PC-3 (cell line): ENCODE data around the gene RPS21. TPM values are rescaled to one million over a fixed set of nuclear protein-coding genes. Genes with fewer than 3 reads are reported as not detected.

ENCODE experiments used
- ATAC-seq: fragments of 200-7000 bp; cut with Tn5 transposase; 2 replicates; pipeline ENCODE4 v1.9.1; 2020; ENCODE audit warnings: mild to moderate bottlenecking, moderate library complexity
- BruUV-seq: library from RNA; stranded (reverse); fragments of 400-500 nt; replicated peaks from 2 replicates; lab custom pipeline; 2021; lab: Mats Ljungman, UMichigan
- CTCF ChIA-PET: fragments of 300-600 bp; sonication (Branson Sonifier 250); formaldehyde crosslinking; loops from one replicate; lab custom pipeline; 2022; ENCODE audit warnings: antibody characterized with exemption; lab: Charles Lee
- POLR2A ChIA-PET: fragments of 300-600 bp; sonication (Branson Sonifier 250); formaldehyde crosslinking; loops from one replicate; lab custom pipeline; 2022; ENCODE audit warnings: antibody characterized with exemption; ENCODE audit not compliant: unreplicated experiment; lab: Charles Lee
- DNase-seq: peaks from one replicate; pipeline ENCODE4 v3.0.0-alpha.2; 2015
- H2AFZ ChIP-seq: fragments of 300-600 bp; sonication (generic); 2 replicates; pipeline ENCODE4 v1.6.0; 2016; ENCODE audit warnings: antibody characterized with exemption, low read length
- H3F3A ChIP-seq: fragments of 300-600 bp; sonication (generic); one replicate; pipeline ENCODE4 v1.6.0; 2017; ENCODE audit warnings: antibody characterized with exemption, low read length, control low read depth, mild to moderate bottlenecking; ENCODE audit not compliant: unreplicated experiment
- H3K27ac ChIP-seq: fragments of 300-600 bp; sonication (generic); 2 replicates; pipeline ENCODE4 v1.5.1; 2016; ENCODE audit warnings: mild to moderate bottlenecking, low read length
- H3K27me3 ChIP-seq: fragments of 300-600 bp; sonication (generic); 2 replicates; pipeline ENCODE4 v1.6.1; 2016; ENCODE audit warnings: low read length, mixed read lengths
- H3K36me3 ChIP-seq: fragments of 300-600 bp; sonication (generic); 2 replicates; pipeline ENCODE4 v1.6.1; 2016; ENCODE audit warnings: low read depth, mixed run types, low read length, mixed read lengths
- H3K4me1 ChIP-seq: fragments of 300-600 bp; sonication (generic); 2 replicates; pipeline ENCODE4 v1.5.1; 2016; ENCODE audit warnings: low read length; ENCODE audit not compliant: insufficient read depth
- H3K4me2 ChIP-seq: fragments of 300-600 bp; sonication (generic); 2 replicates; pipeline ENCODE4 v1.6.0; 2016; ENCODE audit warnings: low read length
- H3K4me3 ChIP-seq: fragments of 300-600 bp; sonication (generic); 2 replicates; pipeline ENCODE4 v1.5.1; 2016; ENCODE audit warnings: mild to moderate bottlenecking, low read length, mixed read lengths
- H3K79me2 ChIP-seq: fragments of 300-600 bp; sonication (generic); 2 replicates; pipeline ENCODE4 v1.6.1; 2017; ENCODE audit warnings: low read length, mixed read lengths
- H3K9ac ChIP-seq: fragments of 300-600 bp; sonication (generic); 2 replicates; pipeline ENCODE4 v1.6.0; 2016; ENCODE audit warnings: mild to moderate bottlenecking, low read length
- H3K9me2 ChIP-seq: fragments of 300-600 bp; sonication (generic); replicated peaks from 2 replicates; pipeline ENCODE4 v1.6.1; 2016; ENCODE audit warnings: mixed run types, low read length, mixed read lengths
- H3K9me3 ChIP-seq: fragments of 300-600 bp; sonication (generic); 2 replicates; pipeline ENCODE4 v1.6.1; 2016; ENCODE audit warnings: low read length, mixed read lengths
- H4K20me1 ChIP-seq: fragments of 300-600 bp; sonication (generic); 2 replicates; pipeline ENCODE4 v1.6.1; 2016; ENCODE audit warnings: low read length, mixed read lengths
- EZH2 ChIP-seq: fragments of 300-600 bp; sonication (generic); IDR thresholded peaks from one replicate; pipeline ENCODE4 v1.6.1; 2017; ENCODE audit warnings: antibody characterized with exemption, mild to moderate bottlenecking, low read length; ENCODE audit not compliant: unreplicated experiment
- EZH2phosphoT487 ChIP-seq: fragments of 300-600 bp; sonication (generic); IDR thresholded peaks from 2 replicates; pipeline ENCODE4 v1.6.1; 2018; ENCODE audit warnings: mild to moderate bottlenecking, antibody characterized with exemption, low read length, borderline replicate concordance
- intact Hi-C: fragments of 100-400 bp; cut with micrococcal nuclease; formaldehyde crosslinking; loops from 2 replicates; pipeline ENCODE4 v1.9.0; 2023
- total RNA-seq: library from RNA; depleted of rRNA; stranded (reverse); fragments of >200 nt; gene quantifications from 2 replicates; pipeline ENCODE4 v1.2.3, GENCODE V29; 2014
- TF ChIP-seq, protein P1 (sequence below): fragments of 300-600 bp; sonication (generic); conservative IDR thresholded peaks from 2 replicates; pipeline ENCODE4 v1.5.1; 2017; ENCODE audit warnings: antibody characterized with exemption, low read depth, mild to moderate bottlenecking, low read length

Gene RPS21
- total RNA-seq, 1 experiment from 2014 or later = 1,945 TPM

DNA sequence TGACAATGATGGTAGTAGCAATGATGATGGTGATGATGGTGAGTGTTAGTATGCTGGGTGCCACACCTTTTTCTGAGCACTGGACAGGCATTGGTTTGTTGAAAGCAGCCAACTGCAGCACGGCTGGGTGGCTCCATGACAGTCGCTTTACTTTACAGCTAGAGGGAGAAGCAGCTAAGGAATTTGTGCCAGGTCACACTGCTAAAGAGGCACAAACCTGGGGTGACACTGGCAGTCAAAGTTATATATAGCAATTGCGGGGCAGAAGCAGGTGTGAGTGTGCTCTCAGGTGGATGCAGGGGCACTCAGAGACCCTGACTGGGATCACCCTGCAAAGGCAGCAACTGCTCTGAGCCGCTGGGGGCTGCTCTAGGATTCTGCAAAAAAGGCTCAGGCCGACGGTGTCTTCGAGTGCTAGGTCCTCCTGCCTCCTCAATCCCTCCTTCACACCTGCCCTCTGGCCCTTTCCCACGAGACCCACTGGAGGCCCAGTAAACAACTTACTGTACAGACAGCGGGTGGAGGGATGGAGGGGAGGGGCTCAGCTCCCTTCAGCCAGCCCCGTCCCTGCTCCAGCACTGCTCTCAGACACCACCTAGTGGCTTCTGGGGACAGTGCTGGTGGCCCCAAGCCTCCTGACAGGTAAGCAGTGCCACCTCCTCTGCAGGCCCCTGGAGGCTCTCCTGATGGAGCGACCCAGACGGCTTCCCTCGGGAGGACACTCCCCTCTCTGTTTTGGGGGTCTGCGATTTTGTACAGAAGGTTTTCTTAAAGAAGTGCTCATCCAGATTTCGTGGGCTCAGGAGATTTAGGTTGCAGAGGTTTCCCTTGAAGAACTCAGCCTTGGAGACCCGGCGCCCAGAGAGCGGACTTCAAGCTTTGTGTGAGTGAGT, 4.4 kb upstream of the RPS21 start:
- POLR2A ChIA-PET = interaction anchor here (0.7 kb wide), 1 partner anchor 396 kb away, joined by 4 read pairs; no protein-coding TSS in a partner anchor
- Histone ChIP-seq H3K4me1 (peaks cover 21% of the 10 kb centered on the region), H3K27ac (no peak overlapping the region), H3F3A (peaks cover 3% of the 10 kb centered on the region), H3K9ac (no peak overlapping the region), H3K4me2 (no peak overlapping the region), H3K4me3 (no peak overlapping the region), H3K9me3 (no peaks in the 10 kb centered on the region), H3K36me3 (peaks cover 4% of the 10 kb centered on the region), H3K27me3 (no peaks in the 10 kb centered on the region), H2AFZ (no peak overlapping the region), H3K79me2 (peaks cover 31% of the 10 kb centered on the region), H4K20me1 (peaks cover 3% of the 10 kb centered on the region), H3K9me2 (no peaks in the 10 kb centered on the region)
- ATAC-seq = peak; percentile 75
- no TSS peak for BruUV-seq
- CTCF ChIA-PET = interaction anchor here (0.6 to 1.0 kb wide), 9 partner anchors 10 to 76 kb away, joined by 3 to 18 read pairs (median 4); partner anchors contain the start of gene LAMA5
- DNase-seq = peak; percentile 92
- intact Hi-C loops = loop anchor here (1.0 to 10.0 kb wide), 3 partner anchors 32 to 412 kb away; partner anchors contain the start of genes ADRM1 and MRGBP
- TF ChIP-seq, protein P1, sequence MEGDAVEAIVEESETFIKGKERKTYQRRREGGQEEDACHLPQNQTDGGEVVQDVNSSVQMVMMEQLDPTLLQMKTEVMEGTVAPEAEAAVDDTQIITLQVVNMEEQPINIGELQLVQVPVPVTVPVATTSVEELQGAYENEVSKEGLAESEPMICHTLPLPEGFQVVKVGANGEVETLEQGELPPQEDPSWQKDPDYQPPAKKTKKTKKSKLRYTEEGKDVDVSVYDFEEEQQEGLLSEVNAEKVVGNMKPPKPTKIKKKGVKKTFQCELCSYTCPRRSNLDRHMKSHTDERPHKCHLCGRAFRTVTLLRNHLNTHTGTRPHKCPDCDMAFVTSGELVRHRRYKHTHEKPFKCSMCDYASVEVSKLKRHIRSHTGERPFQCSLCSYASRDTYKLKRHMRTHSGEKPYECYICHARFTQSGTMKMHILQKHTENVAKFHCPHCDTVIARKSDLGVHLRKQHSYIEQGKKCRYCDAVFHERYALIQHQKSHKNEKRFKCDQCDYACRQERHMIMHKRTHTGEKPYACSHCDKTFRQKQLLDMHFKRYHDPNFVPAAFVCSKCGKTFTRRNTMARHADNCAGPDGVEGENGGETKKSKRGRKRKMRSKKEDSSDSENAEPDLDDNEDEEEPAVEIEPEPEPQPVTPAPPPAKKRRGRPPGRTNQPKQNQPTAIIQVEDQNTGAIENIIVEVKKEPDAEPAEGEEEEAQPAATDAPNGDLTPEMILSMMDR = peak; percentile 95
- no peak for TF ChIP-seq EZH2phosphoT487

DNA sequence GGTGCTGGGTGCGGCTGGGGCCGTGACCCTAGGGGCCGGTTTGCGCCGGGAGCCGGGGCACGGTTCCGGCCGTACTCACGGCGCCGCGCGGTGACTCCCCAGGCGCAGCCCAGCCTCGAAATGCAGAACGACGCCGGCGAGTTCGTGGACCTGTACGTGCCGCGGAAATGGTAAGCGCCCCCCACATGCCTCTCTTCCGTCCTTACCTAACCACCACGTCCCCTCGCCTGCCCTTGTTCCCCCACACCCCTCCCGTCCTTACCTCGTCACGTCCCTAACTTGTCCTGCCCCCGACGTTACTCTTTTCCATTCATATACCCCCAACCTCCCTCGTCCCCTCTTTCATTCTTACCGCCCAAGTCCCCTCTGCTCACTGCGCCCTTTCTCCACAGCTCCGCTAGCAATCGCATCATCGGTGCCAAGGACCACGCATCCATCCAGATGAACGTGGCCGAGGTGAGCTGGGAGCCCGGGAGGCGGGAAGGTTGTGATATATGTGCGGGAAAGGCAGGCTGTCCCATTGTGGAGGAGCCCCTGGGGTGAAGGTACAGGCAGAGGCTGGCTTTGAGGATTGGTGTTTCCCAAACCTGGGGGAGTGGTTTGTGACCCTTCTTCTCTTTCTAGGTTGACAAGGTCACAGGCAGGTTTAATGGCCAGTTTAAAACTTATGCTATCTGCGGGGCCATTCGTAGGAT, 463 bp downstream of the RPS21 start:
- Histone ChIP-seq H3K9ac (peak overlapping the region; percentile 99), H3K4me2 (peak overlapping the region; percentile 97), H2AFZ (no peak overlapping the region), H3K4me1 (peaks cover 16% of the 10 kb centered on the region), H3K4me3 (peak overlapping the region; percentile 100), H3K9me3 (no peaks in the 10 kb centered on the region), H3K27ac (peak overlapping the region; percentile 43), H3K9me2 (no peaks in the 10 kb centered on the region), H3K79me2 (peaks cover 53% of the 10 kb centered on the region), H3K27me3 (no peaks in the 10 kb centered on the region), H3F3A (peaks cover 21% of the 10 kb centered on the region), H4K20me1 (peaks cover 28% of the 10 kb centered on the region), H3K36me3 (peaks cover 27% of the 10 kb centered on the region)
- intact Hi-C loops = loop anchor here (10.0 kb wide), 1 partner anchor 407 kb away; the partner anchor contains the start of gene MRGBP
- BruUV-seq = TSS peak; percentile 72
- no peak for ATAC-seq
- TF ChIP-seq EZH2phosphoT487 = no peak
- TF ChIP-seq EZH2 = no peak
- TF ChIP-seq, protein P1 = no peak
- ChIA-PET CTCF (interaction anchor here (0.9 kb wide), 1 partner anchor 37 kb away, joined by 3 read pairs; no protein-coding TSS in a partner anchor), POLR2A (interaction anchor here (0.6 to 0.7 kb wide), 4 partner anchors 26 to 201 kb away, joined by 3 to 23 read pairs (median 10); no protein-coding TSS in a partner anchor)
- DNase-seq = no peak
